GM23248 (cell line): ENCODE measurements around the gene CLPTM1. TPM values are rescaled to one million over a fixed set of nuclear protein-coding genes. Genes with fewer than 3 reads are reported as not detected.

ENCODE experiments used
- DNase-seq: peaks from one replicate; pipeline ENCODE4 v3.0.0-alpha.2; 2015
- H2AFZ ChIP-seq: fragments of 200-600 bp; sonication (generic); 2 replicates; pipeline ENCODE4 v1.6.1; 2016; ENCODE audit warnings: antibody characterized with exemption
- H3F3A ChIP-seq: fragments of 200-600 bp; sonication (generic); 2 replicates; pipeline ENCODE4 v1.6.1; 2016; ENCODE audit warnings: mild to moderate bottlenecking, antibody characterized with exemption, mixed run types; ENCODE audit not compliant: insufficient read depth
- H3K27ac ChIP-seq: fragments of 200-600 bp; sonication (generic); 2 replicates; pipeline ENCODE4 v1.5.1; 2016; ENCODE audit warnings: mild to moderate bottlenecking
- H3K27me3 ChIP-seq: fragments of 200-600 bp; sonication (generic); replicated peaks from 2 replicates; pipeline ENCODE4 v1.6.1; 2016; ENCODE audit warnings: mild to moderate bottlenecking; ENCODE audit not compliant: insufficient read depth
- H3K36me3 ChIP-seq: fragments of 200-600 bp; sonication (generic); 2 replicates; pipeline ENCODE4 v1.6.1; 2016; ENCODE audit warnings: low read depth, mild to moderate bottlenecking
- H3K4me1 ChIP-seq: fragments of 200-600 bp; sonication (generic); 2 replicates; pipeline ENCODE4 v1.6.1; 2016; ENCODE audit warnings: mild to moderate bottlenecking; ENCODE audit not compliant: insufficient read depth
- H3K4me2 ChIP-seq: fragments of 200-600 bp; sonication (generic); one replicate; pipeline ENCODE4 v1.6.1; 2016; ENCODE audit warnings: mild to moderate bottlenecking; ENCODE audit not compliant: unreplicated experiment
- H3K4me3 ChIP-seq: fragments of 200-600 bp; sonication (generic); 2 replicates; pipeline ENCODE4 v1.5.1; 2016; ENCODE audit warnings: mild to moderate bottlenecking
- H3K79me2 ChIP-seq: fragments of 200-600 bp; sonication (generic); 2 replicates; pipeline ENCODE4 v1.6.1; 2016; ENCODE audit warnings: mild to moderate bottlenecking; ENCODE audit not compliant: insufficient read depth
- H3K9ac ChIP-seq: fragments of 200-600 bp; sonication (generic); 2 replicates; pipeline ENCODE4 v1.6.1; 2016; ENCODE audit warnings: mild to moderate bottlenecking
- H3K9me2 ChIP-seq: fragments of 200-600 bp; sonication (generic); 2 replicates; pipeline ENCODE4 v1.6.1; 2016; ENCODE audit warnings: mixed run types, mild to moderate bottlenecking, moderate library complexity; ENCODE audit not compliant: insufficient read depth
- H3K9me3 ChIP-seq: fragments of 200-600 bp; sonication (generic); one replicate; pipeline ENCODE4 v1.6.1; 2017; ENCODE audit warnings: low read depth
- H4K20me1 ChIP-seq: fragments of 200-600 bp; sonication (generic); 2 replicates; pipeline ENCODE4 v1.6.0; 2016; ENCODE audit not compliant: insufficient read depth
- EZH2 ChIP-seq: fragments of 200-600 bp; sonication (generic); IDR thresholded peaks from 2 replicates; pipeline ENCODE4 v1.6.1; 2018; ENCODE audit warnings: antibody characterized with exemption, mild to moderate bottlenecking; ENCODE audit not compliant: insufficient read depth, poor library complexity, severe bottlenecking
- EZH2phosphoT487 ChIP-seq: fragments of 200-600 bp; sonication (generic); IDR thresholded peaks from 2 replicates; pipeline ENCODE4 v1.6.1; 2018; ENCODE audit warnings: antibody characterized with exemption, moderate library complexity, mild to moderate bottlenecking, low read depth; ENCODE audit not compliant: insufficient read depth
- WGBS, 2 experiments: methylation state at CpG; one replicate each; pipeline ENCODE4 v1.1.6; 2015 to 2017; ENCODE audit warnings: low lambda C conversion rate in 2 of 2, low coverage in 1 of 2; ENCODE audit errors: missing lambda C conversion rate in 2 of 2; 5-methylcytosine and 5-hydroxymethylcytosine counted together
- in situ Hi-C: fragments of 300-500 bp; cut with MboI; formaldehyde crosslinking; loops from 2 replicates; pipeline ENCODE4 v1.15.0; 2020
- polyA plus RNA-seq: library from polyadenylated mRNA; unstranded; fragments of >200 nt; fragmentation: Nextera tagmentation; extraction: Ambion mirVana; gene quantifications from 2 replicates; pipeline ENCODE4 v1.2.1, GENCODE V29; 2016
- total RNA-seq: library from RNA; depleted of rRNA; stranded (reverse); fragments of >200 nt; shearing (Covaris generic); gene quantifications from 2 replicates; pipeline ENCODE4 v1.2.3, GENCODE V29; 2014

CLPTM1 gene
- total and polyA plus RNA-seq, 2 experiments from 2014 or later, result 40.5 to 103 TPM

DNA sequence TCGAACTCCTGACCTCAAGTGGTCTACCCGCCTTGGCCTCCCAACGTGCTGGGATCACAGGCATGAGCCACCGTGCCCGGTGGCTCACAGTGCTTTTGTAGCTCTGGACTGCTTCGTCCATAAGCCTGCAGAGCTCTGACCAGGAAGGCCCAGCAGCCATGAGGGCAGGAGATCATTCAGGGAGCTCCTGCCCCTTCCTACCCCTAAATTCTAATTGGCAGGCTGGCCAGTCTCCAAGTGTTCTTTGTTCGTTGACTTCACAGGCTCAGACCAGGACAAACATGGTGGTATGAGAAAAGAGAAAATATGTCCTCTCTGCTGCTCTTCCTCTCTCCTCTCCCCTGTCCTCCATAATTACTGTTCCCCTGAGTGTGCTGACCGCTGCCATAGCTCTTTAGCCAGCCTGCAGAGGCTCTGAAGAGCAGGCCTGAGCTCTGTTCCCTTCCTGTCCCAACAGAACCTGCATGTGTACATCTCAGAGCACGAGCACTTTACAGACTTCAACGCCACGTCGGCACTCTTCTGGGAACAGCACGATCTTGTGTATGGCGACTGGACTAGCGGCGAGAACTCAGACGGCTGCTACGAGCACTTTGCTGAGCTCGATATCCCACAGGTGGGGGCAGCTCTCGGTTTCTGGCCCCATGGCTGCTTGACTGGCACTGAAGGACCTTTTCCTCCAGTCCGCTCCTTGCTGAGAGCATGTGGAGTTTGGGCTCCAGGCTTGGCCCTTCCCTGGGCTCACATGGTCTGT lies 19.0 kb downstream of the CLPTM1 start:
- Histone ChIP-seq H2AFZ (no peak overlapping the region), H3K9ac (no peak overlapping the region), H3K36me3 (peaks cover 22% of the 10 kb centered on the region; the same call in 1 of the 2 replicates), H3K4me3 (no peak overlapping the region), H3K4me1 (no peaks in the 10 kb centered on the region), H3K4me2 (no peak overlapping the region), H3F3A (no peaks in the 10 kb centered on the region), H3K27ac (no peak overlapping the region), H3K9me2 (no peaks in the 10 kb centered on the region), H3K79me2 (peaks cover 22% of the 10 kb centered on the region), H3K9me3 (no peaks in the 10 kb centered on the region), H4K20me1 (no peaks in the 10 kb centered on the region), H3K27me3 (no peaks in the 10 kb centered on the region)
- DNase-seq, result no peak
- WGBS, 2 experiments, result 90 to 92% methylated on average over 21 of the region's 21 CpGs
- in situ Hi-C loops, result no loop called here
- no peak for TF ChIP-seq EZH2phosphoT487
- no peak for TF ChIP-seq EZH2

DNA sequence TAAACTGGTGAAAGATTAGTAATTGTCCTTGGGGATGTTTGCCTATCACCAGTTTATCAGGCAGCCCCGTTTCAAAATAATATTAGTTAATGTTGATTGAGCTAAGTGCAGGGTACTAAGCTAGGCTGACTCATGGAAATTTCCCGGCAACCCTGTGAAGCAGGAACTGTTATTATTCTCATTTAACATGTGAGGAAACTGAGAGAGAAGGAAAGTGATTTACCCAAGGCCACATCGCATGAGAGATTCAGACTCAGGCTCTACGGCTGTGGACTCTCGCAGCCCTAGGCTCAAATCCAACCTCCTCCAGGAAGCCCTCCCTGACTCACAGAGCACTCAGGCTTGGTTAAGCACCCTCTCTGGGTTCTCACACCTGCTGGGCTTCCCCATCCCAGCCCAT lies 19.7 kb downstream of the CLPTM1 start:
- WGBS, 2 experiments, result 88 to 90% methylated on average over 5 of the region's 5 CpGs
- no peaks in the 10 kb centered on the region for H4K20me1 ChIP-seq
- no peak overlapping the region for H3K9ac ChIP-seq
- no peaks in the 10 kb centered on the region for H3K4me1 ChIP-seq
- H3K9me3 ChIP-seq, result no peaks in the 10 kb centered on the region
- TF ChIP-seq EZH2phosphoT487 (no peak), EZH2 (no peak)
- in situ Hi-C loops, result no loop called here
- no peak for DNase-seq
- H2AFZ ChIP-seq, result no peak overlapping the region
- H3K27ac ChIP-seq, result no peak overlapping the region
- no peaks in the 10 kb centered on the region for H3K9me2 ChIP-seq
- H3F3A ChIP-seq, result no peaks in the 10 kb centered on the region
- H3K79me2 ChIP-seq, result peaks cover 17% of the 10 kb centered on the region; the same call in 1 of the 2 replicates
- H3K27me3 ChIP-seq, result no peaks in the 10 kb centered on the region
- no peak overlapping the region for H3K4me3 ChIP-seq
- H3K36me3 ChIP-seq, result peaks cover 25% of the 10 kb centered on the region; the same call in 1 of the 2 replicates
- H3K4me2 ChIP-seq, result no peak overlapping the region

- H3K4me2 ChIP-seq, result no peak overlapping the region
- no peak for DNase-seq
- H3K27ac ChIP-seq, result no peak overlapping the region
- no peaks in the 10 kb centered on the region for H3F3A ChIP-seq
- peaks cover 12% of the 10 kb centered on the region; the same call in 1 of the 2 replicates for H3K79me2 ChIP-seq
- no peaks in the 10 kb centered on the region for H3K27me3 ChIP-seq
- WGBS, 2 experiments, result 97% methylated on average over 4 of the region's 4 CpGs
- no peak overlapping the region for H3K9ac ChIP-seq
- no peaks in the 10 kb centered on the region for H4K20me1 ChIP-seq
- TF ChIP-seq EZH2phosphoT487 (no peak), EZH2 (no peak)
- no peaks in the 10 kb centered on the region for H3K9me2 ChIP-seq
- no peak overlapping the region for H3K4me3 ChIP-seq
- H2AFZ ChIP-seq, result no peak overlapping the region
- H3K4me1 ChIP-seq, result no peaks in the 10 kb centered on the region
- peaks cover 25% of the 10 kb centered on the region; the same call in 1 of the 2 replicates for H3K36me3 ChIP-seq
- in situ Hi-C loops, result no loop called here
- no peaks in the 10 kb centered on the region for H3K9me3 ChIP-seq
Measured at GRCh38 chr19:44975444-44975843, 20.3 kb downstream of the CLPTM1 start.

DNA sequence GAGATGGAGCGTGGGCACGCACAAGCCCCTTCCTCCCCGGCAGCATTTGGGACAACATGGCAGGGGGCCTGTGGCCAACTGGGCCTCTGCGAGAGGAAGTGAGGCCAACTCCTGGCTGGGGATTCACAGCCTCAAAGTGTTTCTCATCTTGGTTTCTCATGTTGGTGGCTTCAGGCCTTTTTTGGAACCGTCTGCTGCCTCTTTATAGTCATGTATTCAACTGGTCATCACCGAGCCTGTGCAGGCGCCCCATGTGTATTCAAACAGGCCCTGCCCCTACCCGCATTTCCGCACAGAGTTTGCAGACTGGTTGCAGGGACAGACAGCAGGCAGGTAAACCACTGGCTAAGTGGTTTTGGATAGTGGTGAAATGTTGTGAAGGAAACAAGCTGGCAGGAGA lies 28.8 kb downstream of the CLPTM1 start:
- Histone ChIP-seq H4K20me1 (no peaks in the 10 kb centered on the region), H3K79me2 (no peaks in the 10 kb centered on the region), H3K4me3 (no peak overlapping the region), H3K9me3 (no peaks in the 10 kb centered on the region), H3K4me1 (no peaks in the 10 kb centered on the region), H3K36me3 (peaks cover 4% of the 10 kb centered on the region; the same call in 1 of the 2 replicates), H3K9me2 (no peaks in the 10 kb centered on the region), H3K9ac (no peak overlapping the region), H3K27ac (no peak overlapping the region), H3K4me2 (no peak overlapping the region), H2AFZ (no peak overlapping the region), H3F3A (no peaks in the 10 kb centered on the region), H3K27me3 (no peaks in the 10 kb centered on the region)
- TF ChIP-seq EZH2phosphoT487, result no peak
- TF ChIP-seq EZH2, result no peak
- in situ Hi-C loops, result no loop called here
- WGBS, 2 experiments, result 97 to 100% methylated on average over 8 to 9 of the region's 9 CpGs
- DNase-seq, result no peak
